Nephron progenitor cell (in vitro differentiated cells): ENCODE data around the gene ATP8B4.

Source experiments
- DNase-seq: peaks from one replicate; pipeline ENCODE4 v3.0.0; 2021
- H3K27ac Mint-ChIP-seq: 2 replicates; pipeline ENCODE4 v1.8.0; 2021; ENCODE audit warnings: mild to moderate bottlenecking, moderate library complexity, mixed read lengths
- H3K27me3 Mint-ChIP-seq: 2 replicates; pipeline ENCODE4 v1.8.0; 2021; ENCODE audit warnings: mild to moderate bottlenecking, low read depth, mixed read lengths; ENCODE audit not compliant: poor library complexity
- H3K36me3 Mint-ChIP-seq: 2 replicates; pipeline ENCODE4 v1.8.0; 2021; ENCODE audit warnings: low read depth, mixed read lengths
- H3K4me1 Mint-ChIP-seq: 2 replicates; pipeline ENCODE4 v1.8.0; 2021; ENCODE audit warnings: mixed read lengths
- H3K4me3 Mint-ChIP-seq: 2 replicates; pipeline ENCODE4 v1.8.0; 2021; ENCODE audit warnings: mild to moderate bottlenecking, moderate library complexity, mixed read lengths
- H3K9me3 Mint-ChIP-seq: 2 replicates; pipeline ENCODE4 v1.8.0; 2021; ENCODE audit warnings: mild to moderate bottlenecking, moderate library complexity, mixed read lengths
- TF ChIP-seq, protein P1 (sequence below): fragments of 200-600 bp; sonication (generic); IDR thresholded peaks from 2 replicates; pipeline ENCODE4 v1.5.0; 2021; ENCODE audit warnings: antibody characterized with exemption

The ATP8B4 gene

DNA sequence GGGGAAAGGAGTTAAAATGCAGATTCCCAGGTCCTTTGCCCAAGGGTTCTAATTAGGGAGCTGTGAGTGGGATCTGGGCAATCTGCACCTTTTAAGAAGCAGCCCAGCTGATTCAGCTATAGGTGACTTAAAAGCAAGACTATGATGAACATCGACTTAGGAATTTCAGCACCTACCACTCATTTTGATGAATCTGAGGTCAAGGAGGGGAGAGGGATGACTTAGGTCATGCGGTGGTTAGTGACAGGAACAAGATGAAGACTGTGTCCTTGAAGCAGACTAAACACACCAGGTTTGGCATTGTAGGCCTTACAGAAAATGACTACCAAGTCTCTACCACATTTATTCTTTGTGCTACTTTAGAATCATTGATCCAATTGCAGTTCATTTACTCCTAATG, 301.9 kb downstream of the ATP8B4 start:
- no peak overlapping the region for H3K27ac Mint-ChIP-seq
- TF ChIP-seq, protein P1, sequence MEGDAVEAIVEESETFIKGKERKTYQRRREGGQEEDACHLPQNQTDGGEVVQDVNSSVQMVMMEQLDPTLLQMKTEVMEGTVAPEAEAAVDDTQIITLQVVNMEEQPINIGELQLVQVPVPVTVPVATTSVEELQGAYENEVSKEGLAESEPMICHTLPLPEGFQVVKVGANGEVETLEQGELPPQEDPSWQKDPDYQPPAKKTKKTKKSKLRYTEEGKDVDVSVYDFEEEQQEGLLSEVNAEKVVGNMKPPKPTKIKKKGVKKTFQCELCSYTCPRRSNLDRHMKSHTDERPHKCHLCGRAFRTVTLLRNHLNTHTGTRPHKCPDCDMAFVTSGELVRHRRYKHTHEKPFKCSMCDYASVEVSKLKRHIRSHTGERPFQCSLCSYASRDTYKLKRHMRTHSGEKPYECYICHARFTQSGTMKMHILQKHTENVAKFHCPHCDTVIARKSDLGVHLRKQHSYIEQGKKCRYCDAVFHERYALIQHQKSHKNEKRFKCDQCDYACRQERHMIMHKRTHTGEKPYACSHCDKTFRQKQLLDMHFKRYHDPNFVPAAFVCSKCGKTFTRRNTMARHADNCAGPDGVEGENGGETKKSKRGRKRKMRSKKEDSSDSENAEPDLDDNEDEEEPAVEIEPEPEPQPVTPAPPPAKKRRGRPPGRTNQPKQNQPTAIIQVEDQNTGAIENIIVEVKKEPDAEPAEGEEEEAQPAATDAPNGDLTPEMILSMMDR: no peak

DNA sequence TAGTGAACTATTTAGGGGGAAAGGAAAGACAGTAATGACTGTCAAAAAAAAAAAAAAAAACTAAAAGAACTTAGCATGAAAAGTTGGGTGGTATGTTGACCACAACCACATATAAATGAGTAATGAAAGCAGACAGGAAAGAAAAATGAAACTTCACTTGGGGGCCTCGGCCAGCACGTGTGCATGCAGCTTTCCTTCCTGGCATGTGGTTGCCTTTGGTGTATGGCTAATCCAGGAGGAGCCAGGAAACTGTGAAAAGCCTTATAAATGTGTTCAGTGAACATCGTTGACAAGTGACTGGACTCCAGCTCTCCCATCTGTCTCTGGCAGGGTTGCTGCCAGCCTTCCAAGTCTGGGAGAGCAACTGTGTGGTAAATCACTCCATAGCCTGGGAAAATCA, 303.1 kb downstream of the ATP8B4 start:
- peaks cover 8% of the 10 kb centered on the region for H3K4me1 Mint-ChIP-seq

More for the DNA sequence above, 301.9 kb downstream of the ATP8B4 start:
- H3K27me3 Mint-ChIP-seq: no peaks in the 10 kb centered on the region
- DNase-seq: no peak
- H3K36me3 Mint-ChIP-seq: no peaks in the 10 kb centered on the region
- H3K4me1 Mint-ChIP-seq: peaks cover 8% of the 10 kb centered on the region
- H3K9me3 Mint-ChIP-seq: peaks cover 7% of the 10 kb centered on the region
- no peak overlapping the region for H3K4me3 Mint-ChIP-seq

GRCh38 chr15:49815526-49815925, 303.5 kb downstream of the ATP8B4 start:
- peak overlapping the region; percentile 31 for H3K27ac Mint-ChIP-seq
- no peaks in the 10 kb centered on the region for H3K27me3 Mint-ChIP-seq
- TF ChIP-seq, protein P1: no peak

More for the DNA sequence above, 303.1 kb downstream of the ATP8B4 start:
- peaks cover 7% of the 10 kb centered on the region for H3K9me3 Mint-ChIP-seq
- TF ChIP-seq, protein P1: no peak
- no peak for DNase-seq
- H3K4me3 Mint-ChIP-seq: no peak overlapping the region
- no peaks in the 10 kb centered on the region for H3K36me3 Mint-ChIP-seq
- peak overlapping the region; percentile 73 for H3K27ac Mint-ChIP-seq
- H3K27me3 Mint-ChIP-seq: no peaks in the 10 kb centered on the region

GRCh38 chr15:49814709-49815108, 304.3 kb downstream of the ATP8B4 start:
- no peak overlapping the region for H3K27ac Mint-ChIP-seq
- H3K4me3 Mint-ChIP-seq: no peak overlapping the region
- no peaks in the 10 kb centered on the region for H3K36me3 Mint-ChIP-seq
- H3K27me3 Mint-ChIP-seq: no peaks in the 10 kb centered on the region
- DNase-seq: no peak
- H3K9me3 Mint-ChIP-seq: peaks cover 7% of the 10 kb centered on the region
- TF ChIP-seq, protein P1: no peak
- peaks cover 8% of the 10 kb centered on the region for H3K4me1 Mint-ChIP-seq

More at GRCh38 chr15:49815526-49815925, 303.5 kb downstream of the ATP8B4 start:
- Mint-ChIP-seq H3K4me3 (no peak overlapping the region), H3K36me3 (no peaks in the 10 kb centered on the region), H3K4me1 (peaks cover 8% of the 10 kb centered on the region), H3K9me3 (peaks cover 7% of the 10 kb centered on the region)
- no peak for DNase-seq

DNA sequence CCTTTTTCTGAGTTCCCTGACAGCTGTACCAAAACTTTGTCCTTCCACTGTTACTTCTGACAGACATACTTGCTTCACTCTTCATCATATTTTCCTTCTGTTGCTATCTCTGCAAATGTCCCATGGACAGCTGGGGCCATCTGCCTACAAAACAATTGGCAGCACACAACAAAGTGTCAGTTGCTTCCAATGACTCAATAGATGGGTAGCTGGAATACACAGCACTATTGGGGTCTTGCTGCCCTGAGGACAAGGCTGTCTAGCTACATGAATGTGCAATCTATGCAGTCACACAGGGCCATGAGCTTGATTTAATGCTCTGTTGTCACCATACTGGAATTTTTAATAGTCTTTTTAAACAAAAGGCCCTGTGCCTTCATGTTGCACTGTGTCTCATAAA, 305.4 kb downstream of the ATP8B4 start:
- Mint-ChIP-seq H3K9me3 (peaks cover 4% of the 10 kb centered on the region), H3K4me3 (no peak overlapping the region), H3K27me3 (no peaks in the 10 kb centered on the region), H3K4me1 (peaks cover 12% of the 10 kb centered on the region), H3K36me3 (no peaks in the 10 kb centered on the region), H3K27ac (no peak overlapping the region)
- DNase-seq: no peak
- TF ChIP-seq, protein P1: no peak

- no peak overlapping the region for H3K27ac Mint-ChIP-seq
- peaks cover 6% of the 10 kb centered on the region for H3K4me1 Mint-ChIP-seq
- peaks cover 4% of the 10 kb centered on the region for H3K9me3 Mint-ChIP-seq
- no peak for DNase-seq
- TF ChIP-seq, protein P1: no peak
- H3K27me3 Mint-ChIP-seq: no peaks in the 10 kb centered on the region
- H3K4me3 Mint-ChIP-seq: no peak overlapping the region
- H3K36me3 Mint-ChIP-seq: no peaks in the 10 kb centered on the region
Measured at GRCh38 chr15:49810720-49811119, 308.3 kb downstream of the ATP8B4 start.
